Activated effector memory CD4-positive, alpha-beta T cell treated with anti-CD3 and anti-CD28 coated beads, Interleukin-2, amount 50 U/mL, for 16 hours (primary cell): ENCODE measurements around the gene CLSTN2.

Experiments used
- DNase-seq: peaks from one replicate; pipeline ENCODE4 v3.0.0-alpha.2; 2020

The CLSTN2 gene

DNA sequence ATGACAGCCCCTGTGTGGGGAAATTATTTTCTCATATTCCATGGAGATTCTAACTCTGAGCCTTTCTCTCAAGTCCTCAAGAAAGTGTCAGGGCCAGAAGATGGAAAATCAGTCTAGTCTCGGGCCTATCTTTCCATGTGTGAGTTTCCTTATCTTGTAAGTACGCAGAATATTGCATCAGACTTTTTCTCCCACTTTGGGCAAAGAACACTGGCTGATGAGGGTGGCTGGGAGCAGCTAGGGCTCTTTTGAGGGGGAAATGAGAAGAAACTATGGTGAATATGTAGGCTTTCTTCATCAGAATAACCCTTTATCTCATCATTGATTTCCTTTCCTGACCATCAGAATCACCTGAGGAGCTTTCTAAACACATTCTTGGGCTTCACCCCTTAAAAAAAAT lies 264.0 kb downstream of the CLSTN2 start:
- DNase-seq, result no peak

DNA sequence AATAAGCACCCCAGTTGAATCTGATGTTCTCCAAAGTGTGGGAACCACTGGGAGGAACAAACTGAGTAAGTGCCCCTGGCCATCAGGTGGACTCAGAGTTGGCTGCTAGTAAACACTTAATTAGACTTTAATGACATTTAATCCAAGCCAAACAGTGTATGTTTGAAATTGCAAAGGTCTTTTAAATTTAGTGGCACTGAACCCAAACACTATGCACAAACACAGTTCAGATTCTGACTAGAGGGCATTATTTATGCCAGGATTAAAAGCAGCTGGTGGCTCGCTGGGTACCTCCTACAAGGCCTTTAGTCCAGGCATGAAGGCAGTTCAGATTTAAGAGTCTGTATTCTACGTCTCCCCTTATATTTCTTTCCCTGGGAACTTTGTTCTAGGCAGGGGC lies 264.8 kb downstream of the CLSTN2 start:
- DNase-seq, result no peak

DNA sequence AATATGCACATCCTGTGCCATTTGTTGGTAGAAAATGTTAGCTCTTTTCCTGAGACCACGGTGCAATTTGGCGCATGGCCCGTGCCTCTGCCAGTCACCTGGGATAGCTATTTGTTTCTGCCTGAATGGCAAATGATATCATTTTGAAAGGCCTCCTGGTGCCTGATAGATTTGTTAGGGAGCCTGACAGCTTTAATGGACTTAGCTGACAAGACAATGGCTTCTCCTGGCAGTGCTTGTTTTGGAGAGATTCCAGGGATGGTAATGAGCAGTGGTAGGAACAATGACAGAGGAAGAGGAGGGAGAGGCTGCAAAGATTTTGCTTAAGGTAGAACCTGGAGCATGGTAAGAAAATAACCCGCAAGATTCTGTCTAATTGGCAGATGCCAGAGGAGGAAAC lies 268.5 kb downstream of the CLSTN2 start:
- no peak for DNase-seq

DNA sequence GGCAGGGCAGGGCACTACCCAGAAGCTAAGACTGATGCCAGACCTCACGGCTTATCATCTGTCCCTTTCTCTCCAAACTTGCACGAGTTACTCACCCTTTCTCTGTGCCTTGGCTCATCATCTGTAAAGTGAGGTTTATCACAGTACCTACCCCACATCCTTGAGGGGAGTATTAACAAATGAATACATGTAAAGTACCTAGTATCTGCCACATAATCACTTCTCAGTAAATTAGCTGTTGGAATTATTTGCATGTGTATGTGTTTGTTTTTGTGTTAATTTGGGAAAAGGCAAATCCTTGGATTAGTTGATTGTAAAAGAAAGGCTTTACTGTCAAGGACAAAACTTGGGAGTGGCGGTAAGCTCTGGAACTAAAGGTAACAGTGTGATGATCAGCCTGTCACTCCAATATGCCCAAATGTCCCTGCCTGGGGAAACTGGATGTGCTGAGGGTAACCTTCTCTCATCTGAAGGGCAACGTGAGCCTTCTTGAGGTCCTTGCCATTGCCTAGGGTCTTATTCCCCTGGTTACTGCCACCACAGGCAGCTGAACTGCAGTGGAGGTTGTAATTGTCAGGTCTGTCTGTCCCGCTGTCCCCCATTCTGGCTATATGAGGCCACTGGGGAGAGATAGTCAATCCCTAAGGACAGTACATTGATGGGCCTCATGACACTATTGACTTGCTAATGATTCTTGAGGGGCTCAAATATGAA lies 269.4 kb downstream of the CLSTN2 start:
- no peak for DNase-seq

DNA sequence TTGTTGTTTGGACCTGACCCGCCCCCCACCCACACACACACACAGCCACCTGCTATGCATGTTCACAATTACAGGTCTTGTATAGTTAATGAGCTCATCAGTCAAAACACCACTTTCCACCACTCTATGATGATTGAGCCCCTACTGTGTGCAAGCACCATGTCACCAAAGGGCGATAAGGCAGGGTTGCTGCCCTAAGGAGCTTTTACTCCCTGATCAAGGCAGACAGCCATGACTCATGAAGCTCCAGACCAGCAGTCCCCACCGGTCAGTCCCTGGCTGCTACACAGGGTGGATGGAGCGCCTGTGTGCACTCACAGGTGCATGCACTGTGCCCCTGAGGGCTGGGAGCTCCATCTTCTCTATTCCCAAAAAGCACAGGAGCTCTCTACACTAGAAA lies 270.6 kb downstream of the CLSTN2 start:
- no peak for DNase-seq

DNA sequence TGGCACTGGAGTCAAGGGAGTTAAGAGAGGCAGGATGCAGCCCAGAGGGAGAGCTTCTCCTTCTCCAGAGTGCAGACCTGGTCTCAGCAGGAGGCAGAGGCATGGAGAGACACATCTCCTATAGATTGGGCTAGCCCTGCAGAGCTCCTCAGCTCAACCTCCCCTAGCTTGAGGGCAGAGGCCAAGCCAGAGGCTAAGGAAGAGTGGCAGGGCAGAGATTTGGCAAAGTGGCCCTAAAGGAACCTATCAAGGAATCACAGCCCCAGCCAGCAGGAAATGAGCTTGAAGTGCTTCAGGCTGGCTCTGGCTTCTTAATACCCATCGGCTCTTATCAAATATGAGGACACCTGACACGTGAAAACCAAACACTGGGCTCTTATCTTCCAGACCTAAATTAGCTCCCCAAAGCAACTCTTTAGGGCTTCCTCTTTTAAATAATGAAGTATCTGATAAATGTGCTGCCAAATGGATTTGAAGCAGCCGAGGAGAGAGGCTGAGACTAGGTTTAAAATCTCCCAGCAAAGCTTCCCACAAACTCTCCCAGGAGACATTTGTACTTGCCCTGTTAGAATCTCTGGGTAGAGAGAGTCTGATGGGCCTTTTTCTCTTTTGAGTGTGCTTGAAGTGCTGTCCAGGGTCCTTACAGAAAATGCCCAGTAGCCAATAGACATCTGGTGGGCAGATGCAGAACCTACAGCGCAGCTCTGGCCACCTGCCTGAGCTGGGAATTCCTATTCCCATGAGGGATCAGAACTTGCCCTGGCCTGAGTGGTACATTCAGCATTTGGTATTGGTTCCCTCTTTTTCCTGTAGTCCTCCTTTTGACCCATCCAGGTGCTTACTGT lies 271.4 kb downstream of the CLSTN2 start:
- DNase-seq, result no peak

DNA sequence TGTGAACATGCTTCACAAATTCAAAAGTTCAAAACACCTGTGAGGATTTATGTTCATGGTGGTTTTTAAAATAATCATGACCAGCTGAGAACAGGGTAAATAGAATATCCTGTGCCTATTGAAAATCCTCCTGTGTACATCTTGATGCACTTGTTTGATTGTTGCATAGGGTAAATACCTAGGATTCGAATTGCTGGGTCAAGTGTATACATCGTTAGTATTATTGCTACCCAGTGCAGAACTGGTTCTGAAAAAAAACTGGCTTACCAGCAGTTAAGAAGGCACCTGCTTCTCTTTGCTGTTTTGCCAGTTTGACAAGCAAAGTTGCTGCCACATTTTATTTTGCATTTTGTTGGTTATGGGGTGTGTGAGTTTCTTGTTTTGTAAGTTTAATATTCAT lies 272.6 kb downstream of the CLSTN2 start:
- DNase-seq, result no peak

DNA sequence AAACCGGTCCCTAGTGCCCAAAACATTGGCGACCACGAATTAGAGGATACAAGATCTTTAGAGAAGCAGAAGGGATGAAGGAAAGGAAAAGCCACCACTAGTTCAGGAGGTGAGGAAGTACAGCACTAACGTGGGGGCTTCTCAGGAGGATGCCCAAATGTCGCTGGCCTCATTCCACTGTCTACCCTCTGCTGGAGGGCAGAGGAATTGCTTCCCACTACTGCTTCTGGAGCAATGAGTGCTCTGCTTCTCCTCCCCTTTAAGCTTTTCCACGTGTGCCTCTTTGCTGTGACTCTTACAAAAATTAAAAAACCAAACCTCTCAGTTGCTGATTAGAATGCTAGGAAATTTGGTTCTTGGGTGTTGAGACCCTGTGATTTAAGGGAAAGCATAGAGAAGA lies 281.3 kb downstream of the CLSTN2 start:
- DNase-seq, result no peak

DNA sequence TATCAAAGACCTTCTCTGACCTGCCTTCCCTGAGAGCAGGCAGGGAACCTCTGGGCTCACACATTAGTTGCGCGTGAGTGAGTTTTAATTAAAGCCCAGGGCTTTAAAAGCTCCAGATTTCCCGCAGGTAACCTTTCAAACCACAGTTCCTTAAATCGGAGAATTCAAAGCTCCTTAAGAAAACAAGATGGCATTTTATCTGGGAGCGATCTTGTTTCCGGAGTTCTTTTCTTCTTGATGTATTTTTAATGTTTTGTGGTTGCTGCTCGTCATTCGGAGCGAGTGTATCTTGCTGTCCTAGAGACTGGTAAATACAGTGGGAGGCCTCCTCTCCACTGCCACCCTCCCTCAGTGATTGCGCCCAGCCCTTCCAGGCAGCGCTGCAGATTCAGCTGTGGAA lies 284.3 kb downstream of the CLSTN2 start:
- no peak for DNase-seq

DNA sequence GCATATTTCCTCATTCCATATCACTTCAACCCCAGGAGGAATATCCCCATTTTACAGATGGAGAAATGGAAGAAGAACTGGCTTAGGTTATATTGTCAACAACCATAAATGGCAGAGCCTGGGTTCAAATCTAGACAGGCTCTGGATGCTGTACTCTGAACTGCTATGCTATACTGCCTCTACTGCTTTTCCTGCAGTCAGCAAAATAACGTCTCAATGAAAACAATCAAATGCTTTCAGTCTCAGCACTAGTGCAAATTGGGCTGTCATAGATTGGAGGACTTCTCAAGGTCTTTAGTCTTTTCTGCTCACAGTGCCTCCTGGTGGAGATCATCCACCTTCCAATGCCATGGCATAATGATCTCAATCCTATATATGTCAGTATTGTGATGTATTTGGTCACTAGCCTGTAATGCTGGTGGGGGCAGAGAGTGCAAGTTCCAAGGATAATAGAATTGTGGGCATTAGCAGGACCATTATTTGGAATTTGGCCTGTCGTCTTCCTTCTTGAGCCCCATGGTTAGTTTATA lies 285.0 kb downstream of the CLSTN2 start:
- no peak for DNase-seq

DNA sequence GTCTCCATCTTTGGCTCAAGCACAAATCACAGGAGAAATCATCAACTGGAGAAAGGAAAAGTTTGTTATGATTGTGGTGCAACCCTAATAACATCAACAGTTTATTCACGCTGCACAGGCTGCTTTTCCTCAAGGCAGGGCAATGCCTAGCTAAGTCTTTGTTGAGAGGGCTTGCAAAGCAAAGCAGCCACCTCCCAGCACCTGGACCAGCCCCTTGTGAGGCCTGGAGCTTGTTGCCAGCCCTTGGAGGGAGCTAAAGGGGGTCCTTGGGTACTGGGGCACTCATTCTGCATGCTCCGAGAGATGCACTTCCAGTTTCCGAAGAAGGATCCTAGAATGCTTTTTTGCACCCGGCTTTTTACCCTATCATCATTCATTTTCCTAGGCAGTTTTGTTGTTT lies 288.2 kb downstream of the CLSTN2 start:
- no peak for DNase-seq

DNA sequence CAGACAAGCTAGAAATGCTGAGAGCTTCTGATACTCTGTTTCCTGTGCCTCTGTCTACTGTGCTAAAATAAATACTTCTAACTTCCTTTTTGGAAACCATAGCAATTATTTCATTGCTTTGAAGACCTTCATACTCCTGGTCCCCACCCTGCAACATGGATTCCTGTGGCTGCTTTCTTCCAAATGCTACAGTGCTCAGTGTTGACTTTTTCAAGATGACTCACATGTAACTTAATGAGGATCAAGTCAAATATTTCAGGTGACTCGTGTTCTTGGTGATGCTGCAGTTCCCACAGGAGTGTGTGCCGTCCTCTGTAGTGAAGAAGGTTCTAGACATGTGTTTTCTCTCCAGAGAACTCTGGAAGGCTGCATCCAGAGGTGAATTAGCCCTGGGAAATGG lies 288.6 kb downstream of the CLSTN2 start:
- DNase-seq, result no peak

DNA sequence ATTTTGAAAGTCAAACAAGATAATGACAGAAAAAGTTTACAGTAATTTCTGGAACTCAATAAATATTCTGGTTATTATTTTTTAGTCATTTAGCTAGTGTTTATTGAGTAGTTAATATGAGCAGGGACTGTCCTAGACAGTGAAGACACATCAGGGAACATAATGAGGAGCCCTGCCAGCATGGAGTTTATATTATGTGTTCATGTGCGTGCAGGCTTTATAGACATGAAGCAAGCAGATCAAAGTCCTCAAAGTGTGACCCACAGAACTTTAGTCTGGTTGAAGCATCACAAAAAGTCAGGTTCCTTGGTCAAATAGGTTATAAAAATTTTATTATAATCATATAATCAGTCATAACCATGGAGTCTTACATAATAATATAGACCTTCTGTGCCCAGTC lies 289.3 kb downstream of the CLSTN2 start:
- DNase-seq, result no peak

DNA sequence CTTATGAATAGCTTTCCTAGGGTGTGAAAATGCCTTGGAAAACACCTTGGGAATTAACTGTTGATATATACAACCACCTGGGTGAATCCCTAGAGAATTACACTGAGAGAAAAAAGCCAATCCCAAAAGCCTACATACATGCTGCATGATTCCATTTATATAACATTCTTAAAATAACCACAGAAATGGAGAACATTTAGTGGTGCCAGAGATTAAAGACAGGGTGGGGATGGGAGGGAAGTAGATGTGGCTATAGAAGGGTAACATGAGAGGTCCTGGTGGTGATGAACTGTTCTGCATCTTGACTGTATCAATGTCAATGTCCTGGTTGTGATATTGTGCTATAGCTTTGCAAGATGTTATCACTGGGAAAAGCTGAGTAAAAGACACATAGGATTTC lies 291.0 kb downstream of the CLSTN2 start:
- no peak for DNase-seq

DNA sequence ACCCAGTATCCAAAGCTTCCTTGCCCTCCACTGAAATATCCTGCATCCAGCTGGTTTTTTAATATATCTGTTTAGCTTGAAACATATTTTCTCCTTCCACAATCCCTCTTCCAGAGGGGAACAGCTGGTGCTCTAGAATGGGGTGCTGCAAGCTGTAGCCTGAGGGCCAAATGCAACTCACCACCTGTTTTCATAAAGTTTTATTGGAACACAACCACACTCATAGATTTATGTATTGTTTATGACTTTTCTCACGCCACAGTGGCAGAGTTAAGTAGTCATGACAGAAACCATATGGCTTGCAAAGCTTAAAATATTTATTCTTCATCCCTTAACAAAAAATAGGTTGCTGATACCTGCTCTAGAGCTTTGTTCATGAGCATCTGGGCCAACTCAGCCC lies 298.7 kb downstream of the CLSTN2 start:
- no peak for DNase-seq

DNA sequence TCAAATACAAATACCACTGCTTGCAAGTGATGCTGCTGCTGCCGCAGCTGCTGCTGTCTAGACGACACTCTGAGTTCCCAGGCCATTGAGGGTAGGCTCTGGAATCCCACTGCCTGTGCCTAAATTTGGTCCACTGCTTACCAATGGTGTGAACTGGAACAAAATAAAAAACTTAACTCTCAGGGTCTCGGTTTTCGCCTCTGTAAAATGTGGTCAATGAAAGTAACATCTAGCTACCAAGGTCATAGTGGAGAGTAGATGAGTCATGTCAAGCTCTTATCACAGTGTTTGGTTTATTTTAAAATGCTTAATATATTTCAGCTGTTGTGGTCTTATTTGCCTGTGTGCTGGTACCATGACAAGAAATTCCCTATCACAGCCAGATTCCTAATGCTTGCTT lies 299.3 kb downstream of the CLSTN2 start:
- DNase-seq, result no peak

DNA sequence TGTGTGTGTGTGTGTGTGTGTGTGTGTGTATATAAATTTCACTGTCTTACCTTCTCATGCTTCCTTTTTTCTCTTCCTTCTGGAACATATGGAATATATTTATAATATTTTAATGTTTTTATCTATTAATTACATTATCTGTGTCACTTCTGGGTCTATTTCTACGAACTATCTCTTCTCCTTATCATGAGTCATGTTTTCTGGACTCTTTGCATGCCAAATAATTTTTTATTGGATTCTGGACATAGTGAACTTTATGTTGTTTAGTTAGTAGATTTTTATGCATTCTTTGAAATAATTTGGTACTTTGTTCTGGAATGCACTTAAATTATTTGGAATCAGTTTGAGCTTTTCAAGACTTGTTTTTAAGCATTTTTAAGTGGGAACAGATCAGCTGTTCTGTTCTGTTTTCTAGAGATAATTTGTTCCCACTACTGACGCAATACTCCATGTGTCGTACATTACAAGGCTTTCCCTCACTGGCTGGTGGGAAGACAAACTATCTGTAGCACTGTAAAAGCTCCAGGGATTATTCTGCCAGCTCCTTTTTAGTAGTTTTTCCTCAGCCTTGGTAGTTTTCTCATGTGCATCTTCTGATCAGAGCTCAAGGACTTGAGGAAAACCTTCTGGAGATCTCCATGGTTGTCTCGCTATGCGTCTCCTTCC lies 302.0 kb downstream of the CLSTN2 start:
- DNase-seq, result no peak

DNA sequence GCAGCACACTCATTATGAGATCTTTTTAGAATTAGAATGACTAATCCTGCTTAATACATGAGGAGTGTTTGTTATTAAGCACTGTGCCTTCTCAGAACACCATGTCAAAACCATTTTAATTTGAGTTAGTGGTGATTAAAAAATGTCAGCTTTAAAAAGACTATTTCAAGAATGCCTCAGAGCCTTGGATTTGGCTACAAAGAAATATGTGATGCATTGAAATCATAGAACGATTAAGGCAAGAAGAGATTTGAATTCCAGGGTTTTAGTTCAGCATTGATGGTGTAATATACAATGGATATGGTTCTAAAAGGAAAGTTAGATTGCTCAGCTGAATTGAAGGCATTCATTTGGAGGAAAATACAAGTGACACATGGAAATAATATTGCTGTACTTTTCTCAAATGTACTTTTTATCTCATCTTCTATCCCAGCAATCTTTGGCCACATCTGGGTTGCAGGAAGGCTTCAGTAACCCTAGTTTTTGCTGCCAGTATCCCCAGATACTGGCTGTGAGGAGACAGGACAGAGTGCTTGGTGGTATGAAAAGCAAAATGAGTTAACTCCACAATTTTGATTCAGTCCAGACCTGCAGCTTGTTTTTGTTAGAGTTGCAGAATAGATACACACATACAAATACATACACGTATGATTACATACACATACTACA lies 303.8 kb downstream of the CLSTN2 start:
- no peak for DNase-seq

DNA sequence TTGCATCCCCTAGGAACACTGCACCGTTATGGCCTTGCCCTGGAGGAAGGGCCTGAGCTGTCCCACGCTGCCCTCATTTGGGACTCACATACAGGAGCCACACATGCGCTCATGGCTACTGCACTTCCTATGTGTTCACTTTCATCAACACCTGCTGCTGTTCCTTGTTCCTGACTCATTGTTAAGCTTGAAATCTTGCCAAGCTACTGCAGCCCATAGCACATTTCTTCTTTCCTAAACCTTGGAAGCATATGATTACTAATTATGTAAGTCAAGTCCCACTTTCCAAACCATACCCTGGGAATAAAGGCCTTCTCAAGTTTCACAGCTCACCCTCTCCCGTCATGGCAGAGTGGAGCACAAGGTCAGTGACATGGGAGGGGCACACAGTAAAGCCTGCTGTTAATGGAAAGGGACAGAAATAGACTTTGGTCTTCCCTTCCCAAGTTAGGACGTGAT lies 307.9 kb downstream of the CLSTN2 start:
- DNase-seq, result no peak

DNA sequence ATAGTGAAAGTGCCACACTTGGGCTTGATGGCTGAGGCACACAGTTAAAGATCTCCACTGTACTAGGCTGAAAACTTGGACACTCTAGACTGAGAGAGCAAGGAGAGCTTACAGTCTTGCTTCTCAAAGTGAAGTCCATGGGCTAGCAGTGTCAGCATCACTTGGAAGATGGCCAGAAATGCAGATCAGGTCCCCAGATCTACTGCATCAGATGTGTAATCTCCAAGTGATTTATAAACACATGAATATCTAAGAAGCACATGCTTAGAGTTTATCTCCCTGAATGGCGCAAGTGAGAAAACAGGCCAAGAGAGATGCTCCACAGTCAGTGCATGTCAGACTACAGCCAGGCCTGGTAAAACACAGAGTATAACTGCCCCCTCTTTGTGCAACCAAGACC lies 308.6 kb downstream of the CLSTN2 start:
- DNase-seq, result no peak

DNA sequence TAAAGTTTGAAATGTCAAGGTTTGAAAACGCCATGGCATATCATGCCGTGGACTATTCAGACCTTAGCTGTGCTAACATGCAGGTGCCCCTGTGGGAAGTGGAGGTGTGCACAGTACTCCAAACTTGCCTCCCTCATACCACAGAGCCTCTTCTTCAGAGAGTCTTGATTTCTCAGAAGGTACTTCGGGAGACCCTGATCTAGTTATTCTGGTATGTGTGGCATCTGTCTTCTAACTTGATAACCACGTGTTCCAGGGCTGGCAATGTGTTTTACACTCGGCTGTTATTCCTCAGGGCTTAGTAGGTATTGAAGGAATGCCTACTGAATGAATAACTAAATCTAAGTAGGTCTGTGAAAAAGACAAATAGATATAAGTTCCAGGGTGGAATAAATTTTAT lies 309.9 kb downstream of the CLSTN2 start:
- DNase-seq, result no peak

DNA sequence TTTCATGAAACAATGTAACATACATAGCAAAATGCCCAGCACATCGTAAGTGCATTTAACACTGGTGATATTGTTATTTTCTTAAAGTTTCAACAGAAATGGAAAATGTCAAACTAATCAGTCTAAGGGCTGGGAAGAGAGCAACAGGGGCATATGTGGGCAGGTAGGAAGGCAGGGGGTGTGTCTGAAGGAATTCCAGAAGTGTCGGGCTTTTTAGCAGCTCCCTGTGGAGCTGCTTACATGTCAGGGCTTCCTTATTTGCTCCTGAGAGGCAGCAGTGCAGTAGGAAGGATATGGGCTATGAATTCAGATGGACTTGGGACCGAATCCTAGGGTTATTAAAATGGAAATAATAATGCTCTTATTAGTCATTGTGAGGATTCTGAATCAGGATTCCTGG lies 311.6 kb downstream of the CLSTN2 start:
- no peak for DNase-seq

DNA sequence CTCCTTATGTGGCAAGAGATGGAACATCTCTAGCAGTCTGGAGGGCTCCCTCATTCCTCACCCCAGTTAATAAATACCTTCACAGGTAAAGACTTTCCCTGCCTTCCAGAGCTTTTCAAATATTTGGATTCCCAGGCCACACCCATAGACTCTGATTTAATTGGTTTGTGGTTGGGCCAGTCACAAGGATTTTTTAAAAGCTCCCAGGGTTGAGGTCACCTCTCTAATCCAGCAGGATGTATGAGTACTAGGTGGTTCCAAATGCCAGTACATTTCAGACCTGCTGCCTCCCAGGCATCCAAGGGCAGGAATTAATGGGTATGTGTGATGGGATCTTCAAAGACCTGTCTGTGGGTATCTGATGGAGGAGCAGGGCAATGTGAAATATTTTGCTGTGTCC lies 312.8 kb downstream of the CLSTN2 start:
- no peak for DNase-seq
